ENCODE results near the gene FHIP1B.

The FHIP1B gene

GRCh38 chr11:6197466-6198200, 36.8 kb downstream of the FHIP1B start:
- no peak for DNase-seq

- no peak for DNase-seq
These were observed 38.0 kb downstream of the FHIP1B start for GRCh38 chr11:6196396-6196795.

- no peak for DNase-seq
These were observed 40.3 kb downstream of the FHIP1B start for GRCh38 chr11:6194065-6194581.

- no peak for DNase-seq
These were observed 42.7 kb downstream of the FHIP1B start for GRCh38 chr11:6191742-6192141.

- no peak for DNase-seq
These were observed 59.0 kb downstream of the FHIP1B start for GRCh38 chr11:6175440-6175839.

- DNase-seq = no peak
These were observed 64.2 kb downstream of the FHIP1B start, which contains the start of gene OR52B2 for GRCh38 chr11:6170226-6170625. Gene OR52B2, minus strand, starts transcription at chr11:6170326. Its CDS starts 0 bp downstream, at chr11:6170326.
